H9 (cell line): ENCODE results near the gene PUS3. TPM values are rescaled to one million over a fixed set of nuclear protein-coding genes. Genes with fewer than 3 reads are reported as not detected.

ENCODE experiments used
- DNase-seq: peaks from one replicate; pipeline ENCODE4 v3.0.0-alpha.2; 2017
- H2AFZ ChIP-seq: one replicate; pipeline ENCODE4 v1.6.1; 2013; ENCODE audit warnings: mild to moderate bottlenecking, low read length, control low read depth, moderate library complexity
- H2AK5ac ChIP-seq: 2 replicates; pipeline ENCODE4 v1.6.1; 2013; ENCODE audit warnings: low read length, control low read depth, mixed read lengths; ENCODE audit not compliant: insufficient read length
- H2BK120ac ChIP-seq: one replicate; pipeline ENCODE4 v1.6.1; 2013; ENCODE audit warnings: low read depth, mild to moderate bottlenecking, low read length, control low read depth, inconsistent platforms; ENCODE audit not compliant: poor library complexity, severe bottlenecking
- H2BK12ac ChIP-seq: 2 replicates; pipeline ENCODE4 v1.6.1; 2013; ENCODE audit warnings: low read length, control low read depth, mixed read lengths, low read depth; ENCODE audit not compliant: insufficient read length
- H2BK15ac ChIP-seq: 2 replicates; pipeline ENCODE4 v1.6.1; 2013; ENCODE audit warnings: low read depth, low read length, control low read depth
- H2BK20ac ChIP-seq: one replicate; pipeline ENCODE4 v1.6.1; 2013; ENCODE audit warnings: low read depth, mild to moderate bottlenecking, low read length, control low read depth, inconsistent platforms; ENCODE audit not compliant: poor library complexity, severe bottlenecking
- H2BK5ac ChIP-seq: 2 replicates; pipeline ENCODE4 v1.6.1; 2013; ENCODE audit warnings: low read length, control low read depth, mixed read lengths; ENCODE audit not compliant: insufficient read length
- H3K14ac ChIP-seq: 2 replicates; pipeline ENCODE4 v1.6.1; 2013; ENCODE audit warnings: low read length, control low read depth; ENCODE audit not compliant: insufficient read depth
- H3K18ac ChIP-seq: 2 replicates; pipeline ENCODE4 v1.6.1; 2013; ENCODE audit warnings: low read depth, mild to moderate bottlenecking, mixed read lengths, low read length, control low read depth; ENCODE audit not compliant: insufficient read length
- H3K23ac ChIP-seq: 2 replicates; pipeline ENCODE4 v1.6.1; 2013; ENCODE audit warnings: low read length, control low read depth, mixed read lengths, low read depth; ENCODE audit not compliant: insufficient read length
- H3K23me2 ChIP-seq: 2 replicates; pipeline ENCODE4 v1.6.1; 2013; ENCODE audit warnings: low read depth, mild to moderate bottlenecking, mixed read lengths, low read length, control low read depth; ENCODE audit not compliant: insufficient read length, poor library complexity, severe bottlenecking
- H3K27ac ChIP-seq: 2 replicates; pipeline ENCODE4 v1.5.1; 2013; ENCODE audit warnings: low read length, control low read depth, mixed read lengths, low read depth; ENCODE audit not compliant: insufficient read length
- H3K27me3 ChIP-seq: 2 replicates; pipeline ENCODE4 v1.6.1; 2013; ENCODE audit warnings: low read length, control low read depth, inconsistent platforms; ENCODE audit not compliant: insufficient read depth
- H3K4ac ChIP-seq: 2 replicates; pipeline ENCODE4 v1.6.1; 2013; ENCODE audit warnings: low read depth, mild to moderate bottlenecking, control low read depth, inconsistent platforms, low read length, moderate library complexity
- H3K4me1 ChIP-seq: 2 replicates; pipeline ENCODE4 v1.6.1; 2013; ENCODE audit warnings: low read length, control low read depth, inconsistent platforms; ENCODE audit not compliant: insufficient read depth
- H3K4me2 ChIP-seq: 2 replicates; pipeline ENCODE4 v1.6.1; 2013; ENCODE audit warnings: low read length, control low read depth, mixed read lengths; ENCODE audit not compliant: insufficient read length, insufficient read depth
- H3K56ac ChIP-seq: 2 replicates; pipeline ENCODE4 v1.6.1; 2013; ENCODE audit warnings: low read depth, mild to moderate bottlenecking, mixed read lengths, low read length, control low read depth; ENCODE audit not compliant: insufficient read length
- H3K79me1 ChIP-seq: 2 replicates; pipeline ENCODE4 v1.6.1; 2013; ENCODE audit warnings: low read depth, mild to moderate bottlenecking, moderate library complexity, low read length, control low read depth, inconsistent platforms; ENCODE audit not compliant: insufficient read depth, poor library complexity, severe bottlenecking
- H3K79me2 ChIP-seq: 2 replicates; pipeline ENCODE4 v1.6.1; 2013; ENCODE audit warnings: low read length, control low read depth, inconsistent platforms; ENCODE audit not compliant: insufficient read depth
- H3K9ac ChIP-seq: 2 replicates; pipeline ENCODE4 v1.6.1; 2013; ENCODE audit warnings: low read length, control low read depth, mixed read lengths; ENCODE audit not compliant: insufficient read length; ENCODE audit errors: extremely low read depth
- H3K9me3 ChIP-seq: one replicate; pipeline ENCODE4 v1.6.1; 2013; ENCODE audit warnings: low read depth, low read length, inconsistent platforms; ENCODE audit not compliant: control insufficient read depth
- H3T11ph ChIP-seq: one replicate; pipeline ENCODE4 v1.6.1; 2013; ENCODE audit warnings: mild to moderate bottlenecking, low read length, control low read depth, inconsistent platforms
- H4K20me1 ChIP-seq: one replicate; pipeline ENCODE4 v1.6.1; 2013; ENCODE audit not compliant: control insufficient read depth, insufficient read length, insufficient read depth
- H4K5ac ChIP-seq: 2 replicates; pipeline ENCODE4 v1.6.1; 2013; ENCODE audit warnings: low read depth, mild to moderate bottlenecking, mixed read lengths, low read length, control low read depth; ENCODE audit not compliant: insufficient read length
- H4K8ac ChIP-seq: replicated peaks from 2 replicates; pipeline ENCODE4 v1.6.1; 2013; ENCODE audit warnings: low read length, control low read depth, mixed read lengths, low read depth; ENCODE audit not compliant: insufficient read length
- H4K91ac ChIP-seq: 2 replicates; pipeline ENCODE4 v1.6.1; 2013; ENCODE audit warnings: low read depth, mild to moderate bottlenecking, moderate library complexity, mixed read lengths, low read length, control low read depth; ENCODE audit not compliant: insufficient read length
- H3K27ac Mint-ChIP-seq, 3 experiments: 2 replicates in 2 of 3; 3 replicates in 1 of 3; pipeline ENCODE4 v1.8.0; 2020 to 2021; ENCODE audit warnings: mixed read lengths in 3 of 3, mild to moderate bottlenecking in 1 of 3, moderate library complexity in 1 of 3
- H3K27me3 Mint-ChIP-seq: 2 replicates; pipeline ENCODE4 v1.8.0; 2021; ENCODE audit warnings: low read depth, mild to moderate bottlenecking, moderate library complexity, mixed read lengths
- H3K36me3 Mint-ChIP-seq, 3 experiments: 2 replicates in 2 of 3; 3 replicates in 1 of 3; pipeline ENCODE4 v1.8.0; 2020 to 2021; ENCODE audit warnings: low read depth in 3 of 3, mixed read lengths in 3 of 3; ENCODE audit not compliant: insufficient read depth in 1 of 3
- H3K4me1 Mint-ChIP-seq, 2 experiments: 2 replicates each; pipeline ENCODE4 v1.8.0; 2020; ENCODE audit warnings: mixed read lengths in 2 of 2
- H3K4me3 Mint-ChIP-seq, 2 experiments: 2 replicates in 1 of 2; 3 replicates in 1 of 2; pipeline ENCODE4 v1.8.0; 2020 to 2021; ENCODE audit warnings: mild to moderate bottlenecking in 2 of 2, mixed read lengths in 2 of 2, moderate library complexity in 1 of 2
- H3K9me3 Mint-ChIP-seq, 2 experiments: 2 replicates in 1 of 2; 3 replicates in 1 of 2; pipeline ENCODE4 v1.8.0; 2020; ENCODE audit warnings: mild to moderate bottlenecking in 2 of 2, mixed read lengths in 2 of 2, moderate library complexity in 1 of 2
- WGBS: extraction: QIAGEN DNeasy Blood & Tissue Kit; methylation state at CpG from one replicate; pipeline ENCODE4 v1.1.7; 2013; ENCODE audit warnings: missing lambda C conversion rate, low lambda C conversion rate, mixed read lengths; ENCODE audit not compliant: insufficient read length; ENCODE audit errors: extremely low coverage; 5-methylcytosine and 5-hydroxymethylcytosine counted together
- total RNA-seq: library from RNA; stranded (reverse); gene quantifications from 2 replicates; pipeline ENCODE4 v1.2.1, GENCODE V29; 2021
- TF ChIP-seq, protein P1 (sequence below): fragments of 200-600 bp; sonication (generic); conservative IDR thresholded peaks from 3 replicates; pipeline ENCODE4 v1.8.0; 2021; ENCODE audit warnings: antibody characterized with exemption, mild to moderate bottlenecking

The PUS3 gene
- total RNA-seq, 1 experiment from 2014 or later, result 20.0 TPM

DNA sequence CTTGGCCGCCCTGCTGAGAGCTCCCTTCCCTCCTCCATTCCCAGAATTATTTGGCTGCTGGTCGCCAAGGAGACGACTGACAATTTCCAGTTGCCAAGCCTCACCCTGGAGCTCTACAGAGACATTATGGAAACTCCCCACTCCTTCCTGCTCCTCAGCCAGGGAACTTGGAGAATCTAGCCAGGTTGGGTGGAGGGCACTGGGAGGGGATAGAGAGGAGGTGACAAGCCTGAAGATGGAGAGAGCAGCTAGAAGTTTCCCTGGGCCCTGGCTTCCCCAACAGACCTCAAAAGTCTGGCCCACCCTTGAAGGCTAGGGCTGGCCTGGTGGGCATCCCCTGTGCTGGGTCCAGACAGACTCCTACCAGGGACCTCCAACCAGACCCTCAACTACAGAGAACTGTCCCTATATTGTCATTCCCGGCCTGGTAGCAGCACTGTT, 36.1 kb upstream of the PUS3 start:
- no peaks in the 10 kb centered on the region for H3K79me1 ChIP-seq
- H3K4me1 ChIP-seq, result peaks cover 3% of the 10 kb centered on the region; the same call in 1 of the 2 replicates
- no peaks in the 10 kb centered on the region for H3K9me3 Mint-ChIP-seq
- no peak overlapping the region for H3K9ac ChIP-seq
- H2AFZ ChIP-seq, result no peak overlapping the region
- TF ChIP-seq, protein P1, sequence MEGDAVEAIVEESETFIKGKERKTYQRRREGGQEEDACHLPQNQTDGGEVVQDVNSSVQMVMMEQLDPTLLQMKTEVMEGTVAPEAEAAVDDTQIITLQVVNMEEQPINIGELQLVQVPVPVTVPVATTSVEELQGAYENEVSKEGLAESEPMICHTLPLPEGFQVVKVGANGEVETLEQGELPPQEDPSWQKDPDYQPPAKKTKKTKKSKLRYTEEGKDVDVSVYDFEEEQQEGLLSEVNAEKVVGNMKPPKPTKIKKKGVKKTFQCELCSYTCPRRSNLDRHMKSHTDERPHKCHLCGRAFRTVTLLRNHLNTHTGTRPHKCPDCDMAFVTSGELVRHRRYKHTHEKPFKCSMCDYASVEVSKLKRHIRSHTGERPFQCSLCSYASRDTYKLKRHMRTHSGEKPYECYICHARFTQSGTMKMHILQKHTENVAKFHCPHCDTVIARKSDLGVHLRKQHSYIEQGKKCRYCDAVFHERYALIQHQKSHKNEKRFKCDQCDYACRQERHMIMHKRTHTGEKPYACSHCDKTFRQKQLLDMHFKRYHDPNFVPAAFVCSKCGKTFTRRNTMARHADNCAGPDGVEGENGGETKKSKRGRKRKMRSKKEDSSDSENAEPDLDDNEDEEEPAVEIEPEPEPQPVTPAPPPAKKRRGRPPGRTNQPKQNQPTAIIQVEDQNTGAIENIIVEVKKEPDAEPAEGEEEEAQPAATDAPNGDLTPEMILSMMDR, result no peak
- H3K14ac ChIP-seq, result no peak overlapping the region
- H4K8ac ChIP-seq, result no peak overlapping the region
- no peaks in the 10 kb centered on the region for H3K27me3 Mint-ChIP-seq
- H3K27me3 ChIP-seq, result no peaks in the 10 kb centered on the region
- H3T11ph ChIP-seq, result no peak overlapping the region
- peak; percentile 47 for DNase-seq
- H3K9me3 ChIP-seq, result no peaks in the 10 kb centered on the region
- H3K56ac ChIP-seq, result no peak overlapping the region
- WGBS, result no CpG with 5 or more reads among the region's 4 CpGs
- H3K36me3 Mint-ChIP-seq, result no peaks in the 10 kb centered on the region; a peak in 1 of 7 replicates
- H4K5ac ChIP-seq, result no peak overlapping the region
- no peak overlapping the region for H2BK12ac ChIP-seq
- H2BK20ac ChIP-seq, result no peak overlapping the region
- H3K4me1 Mint-ChIP-seq, result peaks cover 20 to 21% of the 10 kb centered on the region in 2 experiments
- no peak overlapping the region for H2AK5ac ChIP-seq
- no peaks in the 10 kb centered on the region for H4K20me1 ChIP-seq
- no peaks in the 10 kb centered on the region for H3K23me2 ChIP-seq
- peak overlapping the region in 1 of 3 experiments; percentile 53; a peak in 1 of 7 replicates for H3K27ac Mint-ChIP-seq
- no peak overlapping the region for H2BK15ac ChIP-seq
- H3K79me2 ChIP-seq, result no peaks in the 10 kb centered on the region
- no peak overlapping the region for H4K91ac ChIP-seq
- H3K18ac ChIP-seq, result no peak overlapping the region
- no peak overlapping the region for H3K23ac ChIP-seq
- H2BK5ac ChIP-seq, result no peak overlapping the region
- H3K4me3 Mint-ChIP-seq, result no peak overlapping the region; a peak in 1 of 5 replicates
- no peak overlapping the region for H3K4me2 ChIP-seq
- no peak overlapping the region for H3K27ac ChIP-seq
- H2BK120ac ChIP-seq, result no peak overlapping the region
- no peak overlapping the region for H3K4ac ChIP-seq
